ENCODE data around the gene QRICH1.

GRCh38 chr3:48984663-48985062, 109.2 kb downstream of the QRICH1 start:
- no peak for TF ChIP-seq CTCF (conservative IDR thresholded peaks at IDR 0.05; ENCODE audit: low read length)
- TF ChIP-seq EZH2phosphoT487 (IDR thresholded peaks at IDR 0.05; ENCODE audit: borderline replicate concordance, low read depth, low read length): no peak
